Tongue (tissue), 3 donors: ENCODE data around the gene DNAL4. TPM values are rescaled to one million over a fixed set of nuclear protein-coding genes. Genes with fewer than 3 reads are reported as not detected.
A peak's percentile ranks its signal among the peaks of the same experiment; 100 is the strongest.

Experiments
- DNase-seq: peaks from one replicate; pipeline ENCODE4 v3.0.0-alpha.2; 2015
- small RNA-seq: library from RNA; depleted of rRNA; stranded (forward); fragments of <200 nt; gene quantifications from one replicate; pipeline ENCODE3, GENCODE V24; 2014; ENCODE audit warnings: low replicate concordance
- total RNA-seq: library from RNA; depleted of rRNA; stranded (reverse); fragments of >200 nt; gene quantifications from one replicate; pipeline ENCODE4 v1.2.3, GENCODE V29; 2014

DNAL4 gene
- total RNA-seq, 1 donor from 2014 or later: 9.3 TPM

- DNase-seq: no peak
These were observed 54.5 kb downstream of the DNAL4 start for GRCh38 chr22:38739300-38740055.

GRCh38 chr22:38738475-38739070 is 55.4 kb downstream of the DNAL4 start:
- no peak for DNase-seq

- DNase-seq: no peak
These were observed 56.5 kb downstream of the DNAL4 start for GRCh38 chr22:38737302-38738060.

- DNase-seq: no peak
These were observed 57.7 kb downstream of the DNAL4 start for GRCh38 chr22:38736257-38736570.

- DNase-seq: no peak
These were observed 58.3 kb downstream of the DNAL4 start for GRCh38 chr22:38735465-38736256.

- no peak for DNase-seq
These were observed 58.8 kb downstream of the DNAL4 start for GRCh38 chr22:38735126-38735464.

- no peak for DNase-seq
These were observed 59.4 kb downstream of the DNAL4 start for GRCh38 chr22:38734421-38735100.

GRCh38 chr22:38733724-38734381 is 60.1 kb downstream of the DNAL4 start:
- peak; percentile 74 for DNase-seq

- DNase-seq: peak; percentile 67
These were observed 60.6 kb downstream of the DNAL4 start for GRCh38 chr22:38733329-38733723.

GRCh38 chr22:38732251-38732815 is 61.6 kb downstream of the DNAL4 start:
- DNase-seq: no peak

GRCh38 chr22:38731703-38732161 is 62.2 kb downstream of the DNAL4 start:
- DNase-seq: no peak

GRCh38 chr22:38730411-38730871 is 63.5 kb downstream of the DNAL4 start:
- no peak for DNase-seq

- no peak for DNase-seq
These were observed 64.0 kb downstream of the DNAL4 start for GRCh38 chr22:38729946-38730345.

- no peak for DNase-seq
These were observed 64.8 kb downstream of the DNAL4 start for GRCh38 chr22:38728871-38729796.

Small RNA genes within 50 kb of the gene (small RNA-seq; reads per million reads assigned to genes)
- gene AL021707.8: not detected

Other genes with a start within 250 kb of the DNAL4 start
- 3.9 TPM for gene DMC1, start 224.0 kb downstream of the DNAL4 start, total RNA-seq
- 1.9 TPM for gene FAM227A, start 137.8 kb downstream of the DNAL4 start, total RNA-seq
- gene CBY1, start 137.5 kb downstream of the DNAL4 start, total RNA-seq: 15.2 TPM
- 58.8 TPM for gene TOMM22, start 112.2 kb downstream of the DNAL4 start, total RNA-seq
- gene JOSD1, start 93.2 kb downstream of the DNAL4 start, total RNA-seq: 47.1 TPM
- gene GTPBP1, start 88.2 kb downstream of the DNAL4 start, total RNA-seq: 64.9 TPM
- 173 TPM for gene SUN2, start 38.1 kb downstream of the DNAL4 start, total RNA-seq
- gene NPTXR, start 49.9 kb upstream of the DNAL4 start, total RNA-seq: 12.3 TPM
- gene CBX6, start 78.1 kb upstream of the DNAL4 start, total RNA-seq: 29.7 TPM
- 3.7 TPM for gene APOBEC3A, start 163.5 kb upstream of the DNAL4 start, total RNA-seq
- gene APOBEC3B, start 188.2 kb upstream of the DNAL4 start, total RNA-seq: 2.2 TPM
- gene APOBEC3C, start 220.1 kb upstream of the DNAL4 start, total RNA-seq: 5.8 TPM
- 0.62 TPM for gene APOBEC3D, start 227.0 kb upstream of the DNAL4 start, total RNA-seq
- 2.8 TPM for gene APOBEC3F, start 246.7 kb upstream of the DNAL4 start, total RNA-seq